GM21515 (cell line): Measurements from ENCODE around the gene TMEM198.

Experiments used
- ATAC-seq: cut with Tn5 transposase; IDR thresholded peaks from one replicate; pipeline ENCODE4 v1.9.1; 2021; ENCODE audit not compliant: unreplicated experiment

Gene TMEM198

GRCh38 chr2:219560893-219561178, 17.0 kb downstream of the TMEM198 start:
- no peak for ATAC-seq

- no peak for ATAC-seq
These were observed 17.6 kb downstream of the TMEM198 start for GRCh38 chr2:219561179-219562048.

DNA sequence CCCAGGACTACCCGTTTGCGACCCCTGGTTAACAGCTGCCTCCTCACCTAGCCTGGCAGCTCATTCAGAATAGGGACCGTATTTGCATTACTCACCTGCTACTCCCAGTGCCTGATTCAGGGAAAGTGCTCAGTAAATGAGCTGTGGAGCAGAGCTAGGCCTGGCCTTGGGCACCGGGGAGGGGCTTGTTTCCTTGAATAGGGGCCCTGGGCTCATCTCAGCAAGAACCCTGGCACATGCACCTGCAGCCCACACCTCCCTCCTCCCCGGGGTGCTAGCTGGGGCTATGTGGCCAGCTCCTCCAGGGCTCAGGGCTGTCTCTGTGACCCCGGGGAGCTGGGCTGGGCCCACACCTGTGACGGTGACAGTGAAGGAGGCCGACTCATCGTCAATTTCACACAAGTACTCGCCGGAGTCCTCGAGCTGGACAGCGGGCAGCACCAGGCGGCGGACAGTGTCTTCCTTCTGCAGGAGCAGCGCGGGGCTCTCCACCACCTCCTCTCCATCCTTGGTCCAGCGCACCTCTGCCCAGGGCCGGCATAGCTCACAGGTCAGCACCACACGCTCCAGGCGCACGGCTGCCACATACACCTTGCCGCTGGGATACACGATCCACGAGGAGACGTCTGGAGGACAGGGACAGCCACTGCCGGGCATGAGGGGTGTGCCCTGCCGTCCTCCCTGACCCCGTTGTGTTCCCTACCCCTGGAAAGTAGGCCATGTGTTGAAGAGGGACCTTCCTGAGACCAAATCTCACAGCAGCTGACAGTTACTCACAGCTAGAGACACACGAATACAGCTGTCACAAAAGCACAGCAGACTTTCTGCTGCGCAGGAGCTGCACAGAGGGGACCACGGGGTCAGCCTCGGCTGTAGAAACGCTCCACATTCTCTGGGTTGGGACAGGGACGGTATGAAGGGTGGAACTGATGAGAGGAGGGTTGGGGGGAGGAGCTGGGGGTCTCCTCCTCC, 18.5 kb downstream of the TMEM198 start:
- ATAC-seq = no peak

GRCh38 chr2:219563271-219563928, 19.6 kb downstream of the TMEM198 start:
- no peak for ATAC-seq

- ATAC-seq = no peak
These were observed 21.6 kb downstream of the TMEM198 start for GRCh38 chr2:219565130-219566080.

DNA sequence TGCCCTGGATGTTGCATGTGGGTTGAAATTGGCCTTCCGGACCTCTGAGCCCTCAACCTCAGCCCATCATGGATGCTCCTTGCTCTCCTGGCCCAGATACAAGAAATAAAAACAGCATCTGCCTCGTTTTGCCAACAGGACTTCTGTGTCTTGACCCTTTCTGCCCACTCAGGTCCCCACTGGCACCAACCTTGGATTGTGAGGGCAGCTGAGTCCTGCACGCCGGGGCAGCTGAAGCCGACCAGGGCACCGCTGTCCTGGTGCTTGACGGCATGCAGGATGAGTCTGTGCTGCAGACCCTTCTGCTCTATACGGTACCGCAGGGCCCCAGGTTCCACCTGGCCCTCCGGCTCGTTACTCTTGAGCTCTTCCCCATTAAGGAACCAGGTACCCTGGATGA, 22.8 kb downstream of the TMEM198 start:
- ATAC-seq = no peak

- no peak for ATAC-seq
These were observed 23.3 kb downstream of the TMEM198 start for GRCh38 chr2:219567131-219567530.

GRCh38 chr2:219567791-219568361, 24.0 kb downstream of the TMEM198 start:
- no peak for ATAC-seq

DNA sequence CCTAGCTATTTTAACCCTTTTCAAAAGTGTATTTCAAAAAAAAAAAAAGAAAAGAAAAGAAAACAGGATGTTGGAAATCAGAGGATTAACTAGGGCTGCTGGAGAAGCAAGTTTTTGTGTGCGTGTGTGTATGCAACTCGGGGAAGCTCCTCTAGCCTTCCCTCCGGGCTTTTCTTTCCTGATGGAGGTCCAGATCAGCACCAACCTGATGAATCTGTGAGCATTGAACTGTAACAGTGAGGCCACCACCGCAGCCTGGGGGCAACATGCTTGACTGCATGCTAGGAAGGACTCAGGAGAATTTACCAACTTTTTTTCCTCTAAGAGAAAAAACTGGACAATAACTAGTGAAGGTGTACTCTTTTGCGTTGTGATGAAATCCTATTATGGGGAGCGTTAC, 25.2 kb downstream of the TMEM198 start:
- no peak for ATAC-seq

DNA sequence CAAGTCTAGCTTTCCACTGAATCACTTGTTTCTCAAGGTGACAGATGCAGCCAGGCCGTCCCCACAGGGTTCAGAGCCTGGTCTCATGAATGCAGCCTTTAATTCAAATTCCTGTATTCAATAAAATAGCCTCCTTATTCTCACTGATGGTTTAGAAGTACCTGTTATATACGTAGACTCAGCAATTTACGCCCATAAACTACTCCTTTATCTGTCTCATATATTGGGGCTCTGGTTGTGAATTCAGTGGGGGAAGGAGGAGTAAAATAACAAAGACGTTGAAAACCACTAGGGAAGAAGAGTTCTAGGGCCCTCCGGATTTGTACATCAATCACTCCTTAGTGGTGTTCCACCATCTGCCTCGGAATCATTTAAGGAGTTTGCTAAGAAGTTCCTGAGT, 25.8 kb downstream of the TMEM198 start:
- ATAC-seq = no peak

- no peak for ATAC-seq
These were observed 26.5 kb downstream of the TMEM198 start for GRCh38 chr2:219570194-219570923.

DNA sequence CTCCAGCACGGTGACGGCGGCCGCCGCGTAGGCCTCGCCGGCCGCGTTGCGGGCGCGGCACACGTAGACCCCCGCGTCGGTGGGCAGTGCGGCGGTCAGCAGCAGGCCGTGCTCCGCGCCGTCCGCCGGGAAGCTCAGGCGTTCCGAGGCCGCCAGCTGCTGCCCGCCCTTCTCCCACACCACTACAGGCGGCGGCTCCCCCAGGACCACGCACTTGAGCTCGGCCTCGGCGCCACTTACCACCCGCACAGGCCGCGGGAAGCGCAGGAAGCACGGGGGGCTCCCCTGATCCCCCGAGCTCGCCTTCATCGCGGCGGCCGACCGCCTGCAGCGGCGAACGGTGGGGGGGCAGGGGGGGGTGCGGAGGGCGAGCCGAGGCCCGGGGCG, 27.1 kb downstream of the TMEM198 start:
- no peak for ATAC-seq

DNA sequence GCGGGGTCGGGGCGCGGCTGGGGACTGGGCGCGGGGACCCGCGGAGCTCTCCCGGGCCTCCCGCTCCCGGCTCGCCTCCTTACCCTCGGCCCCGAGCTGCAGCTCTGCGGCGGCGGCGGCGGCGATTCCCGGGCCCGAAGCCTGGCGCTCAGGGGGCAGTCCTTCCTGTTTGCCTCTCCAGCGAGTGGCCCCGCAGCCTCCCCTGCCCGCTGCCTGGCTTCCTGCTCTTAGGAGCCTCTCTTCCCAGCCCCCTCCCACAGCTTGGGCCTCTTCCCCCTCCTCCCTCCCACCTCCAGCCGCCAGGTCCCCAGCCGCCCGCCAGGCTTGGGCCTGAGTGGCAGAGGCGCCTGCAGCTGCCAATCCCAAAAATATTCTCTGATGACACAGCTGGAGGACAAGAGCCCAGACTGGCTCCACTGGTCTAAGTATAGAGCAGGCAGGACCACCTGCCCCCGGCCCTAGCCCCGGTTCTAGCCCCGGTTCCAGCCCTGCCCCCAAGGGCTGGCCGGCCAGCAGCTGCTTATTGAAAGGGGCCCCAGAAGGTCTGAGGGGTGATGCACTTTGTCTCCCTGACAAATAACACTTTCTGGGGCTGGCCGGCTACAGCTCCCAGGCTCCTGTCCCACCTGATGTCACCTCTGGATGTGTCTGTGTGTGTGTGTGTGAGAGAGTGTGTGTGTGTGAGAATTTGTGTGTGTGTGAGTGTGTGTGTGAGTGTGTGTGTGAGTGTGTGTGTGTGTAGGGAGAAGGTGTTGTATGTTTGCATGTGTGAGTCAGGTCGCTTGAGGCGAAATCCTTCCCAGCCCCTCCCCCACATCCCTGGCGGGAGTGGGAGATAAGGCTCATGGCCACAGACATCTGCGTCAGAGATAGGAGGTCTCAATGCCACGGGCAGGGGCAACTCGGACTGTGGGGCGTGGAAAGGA, 27.7 kb downstream of the TMEM198 start, which contains the start of gene OBSL1:
TSS of gene OBSL1 (minus strand) at position 229 of the 926 bp plus-strand sequence. CDS start 307 bp downstream, outside the sequence.
- ATAC-seq = no peak

GRCh38 chr2:219572237-219573001, 28.6 kb downstream of the TMEM198 start, which contains the start of gene INHA:
Gene INHA, plus strand, starts transcription at chr2:219572310. Its CDS starts 65 bp downstream, at chr2:219572375.
- no peak for ATAC-seq

DNA sequence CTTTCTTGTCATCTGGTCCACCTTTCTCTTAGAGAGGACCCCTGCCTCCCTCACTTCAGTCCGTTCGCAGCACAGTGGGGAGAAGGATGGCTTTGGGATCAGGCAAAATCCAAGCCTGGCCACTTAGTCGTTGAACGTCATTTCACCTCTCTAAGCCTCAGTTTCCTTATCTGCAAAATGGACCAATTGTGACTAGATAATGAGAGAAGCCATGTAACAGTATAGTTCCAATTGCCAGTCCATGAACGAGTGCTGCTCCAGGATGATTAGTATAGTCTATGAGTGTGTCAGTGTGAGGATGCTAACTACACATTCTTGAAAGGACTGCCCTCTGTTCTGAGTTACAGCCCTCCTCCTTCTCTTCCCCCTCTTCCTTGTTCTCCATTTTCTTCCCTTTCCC, 29.3 kb downstream of the TMEM198 start:
- no peak for ATAC-seq

GRCh38 chr2:219574484-219575311, 30.9 kb downstream of the TMEM198 start:
- ATAC-seq = no peak
